Smooth muscle cell (in vitro differentiated cells): ENCODE measurements around the gene ZNF205. TPM values are rescaled to one million over a fixed set of nuclear protein-coding genes. Genes with fewer than 3 reads are reported as not detected.
"Not testable (repeated sequence)": the region's sequence is repeated elsewhere in the genome, so short reads cannot be mapped to it uniquely, and the experiment has no call there.

ENCODE experiments used
- DNase-seq: peaks from one replicate; lab custom pipeline; 2025; ENCODE audit not compliant: unreplicated experiment; lab: John Stamatoyannopoulos, UW
- H2AFZ ChIP-seq: fragments of 200-600 bp; sonication (generic); 2 replicates; pipeline ENCODE4 v1.6.0; 2016; ENCODE audit warnings: antibody characterized with exemption, low read depth, mild to moderate bottlenecking
- H3F3A ChIP-seq: fragments of 200-600 bp; sonication (generic); 2 replicates; pipeline ENCODE4 v1.6.0; 2017; ENCODE audit warnings: antibody characterized with exemption, low read depth
- H3K27ac ChIP-seq: fragments of 200-600 bp; sonication (generic); 2 replicates; pipeline ENCODE4 v1.5.1; 2016; ENCODE audit warnings: low read depth, mild to moderate bottlenecking
- H3K27me3 ChIP-seq: fragments of 200-600 bp; sonication (generic); 2 replicates; pipeline ENCODE4 v1.6.1; 2016; ENCODE audit warnings: low read depth, mild to moderate bottlenecking
- H3K36me3 ChIP-seq: fragments of 200-600 bp; sonication (generic); 2 replicates; pipeline ENCODE4 v1.5.1; 2016; ENCODE audit warnings: low read depth
- H3K4me1 ChIP-seq: fragments of 200-600 bp; sonication (generic); 2 replicates; pipeline ENCODE4 v1.5.1; 2016; ENCODE audit warnings: low read depth
- H3K4me2 ChIP-seq: fragments of 200-600 bp; sonication (generic); 2 replicates; pipeline ENCODE4 v1.6.0; 2016; ENCODE audit warnings: mild to moderate bottlenecking
- H3K4me3 ChIP-seq: fragments of 200-600 bp; sonication (generic); 2 replicates; pipeline ENCODE4 v1.5.1; 2016; ENCODE audit warnings: mild to moderate bottlenecking
- H3K79me2 ChIP-seq: fragments of 200-600 bp; sonication (generic); 2 replicates; pipeline ENCODE4 v1.6.0; 2016; ENCODE audit warnings: low read depth, mild to moderate bottlenecking
- H3K9ac ChIP-seq: fragments of 200-600 bp; sonication (generic); 2 replicates; pipeline ENCODE4 v1.6.0; 2016; ENCODE audit warnings: low read depth
- H3K9me3 ChIP-seq: fragments of 200-600 bp; sonication (generic); replicated peaks from 2 replicates; pipeline ENCODE4 v1.5.1; 2016; ENCODE audit warnings: low read depth
- H4K20me1 ChIP-seq: fragments of 200-600 bp; sonication (generic); 2 replicates; pipeline ENCODE4 v1.6.0; 2016; ENCODE audit warnings: low read depth
- CTCF ChIP-seq: fragments of 200-600 bp; sonication (generic); IDR thresholded peaks from 2 replicates; pipeline ENCODE4 v1.5.1; 2017; ENCODE audit warnings: borderline replicate concordance, mild to moderate bottlenecking, antibody characterized with exemption; ENCODE audit not compliant: insufficient read depth, poor library complexity, severe bottlenecking
- WGBS: methylation state at CpG from one replicate; pipeline ENCODE4 v1.1.7; 2016; ENCODE audit warnings: low lambda C conversion rate; 5-methylcytosine and 5-hydroxymethylcytosine counted together
- polyA plus RNA-seq: library from polyadenylated mRNA; unstranded; fragments of >200 nt; fragmentation: Nextera tagmentation; extraction: Ambion mirVana; gene quantifications from 2 replicates; pipeline ENCODE4 v1.2.1, GENCODE V29; 2016
- total RNA-seq: library from RNA; depleted of rRNA; stranded (reverse); fragments of >200 nt; gene quantifications from 2 replicates; pipeline ENCODE4 v1.2.3, GENCODE V29; 2014

ZNF205 gene
- total and polyA plus RNA-seq, 2 experiments from 2014 or later = 7.2 to 11.9 TPM

DNA sequence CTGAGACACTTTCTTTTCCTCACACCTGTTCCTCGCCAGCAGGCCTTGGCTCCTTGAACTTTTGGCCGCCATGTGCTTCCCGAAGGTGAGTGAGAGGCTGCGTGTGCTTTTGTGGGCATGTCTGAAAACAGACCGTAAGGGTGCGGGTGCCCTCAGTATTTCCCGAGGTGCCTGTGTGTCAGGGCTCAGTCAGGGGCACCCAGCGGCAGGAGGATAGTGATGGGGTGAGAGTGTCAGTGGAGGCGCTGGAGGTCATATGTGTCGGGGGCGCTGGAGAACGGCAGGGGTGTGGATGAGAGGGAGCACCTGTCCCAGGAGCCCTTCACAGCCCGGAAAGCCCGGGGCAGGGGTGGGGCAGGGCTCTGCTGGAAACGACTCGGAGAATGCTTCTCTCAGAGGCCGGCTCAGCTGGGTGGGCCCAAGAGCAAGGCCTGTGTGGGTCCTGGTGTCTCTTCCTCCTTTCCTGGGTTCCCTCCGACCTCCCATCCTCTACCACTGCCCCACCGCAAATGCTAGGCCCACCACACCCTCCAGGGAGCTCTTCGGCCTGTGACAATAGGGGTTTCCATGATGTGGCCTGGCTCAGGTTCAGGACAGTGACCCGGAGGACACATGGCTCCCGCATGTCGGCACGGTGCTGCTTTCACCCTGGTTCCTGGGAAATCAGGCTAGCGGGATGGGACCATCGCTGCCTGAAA is 46.5 kb upstream of the ZNF205 start:
- H3F3A ChIP-seq = peaks cover under 1% of the 10 kb centered on the region
- H3K27ac ChIP-seq = no peak overlapping the region
- no peaks in the 10 kb centered on the region for H3K4me1 ChIP-seq
- DNase-seq = no peak
- H3K36me3 ChIP-seq = no peaks in the 10 kb centered on the region
- TF ChIP-seq CTCF = no peak
- no peak overlapping the region for H2AFZ ChIP-seq
- H3K9ac ChIP-seq = peak overlapping the region; percentile 67
- H3K27me3 ChIP-seq = no peaks in the 10 kb centered on the region
- 91% methylated on average over 26 of the region's 26 CpGs for WGBS
- H3K79me2 ChIP-seq = no peaks in the 10 kb centered on the region
- H3K4me3 ChIP-seq = no peak overlapping the region
- H3K4me2 ChIP-seq = no peak overlapping the region
- no peaks in the 10 kb centered on the region for H4K20me1 ChIP-seq
- no peaks in the 10 kb centered on the region for H3K9me3 ChIP-seq

GRCh38 chr16:3066440-3066748 is 46.0 kb upstream of the ZNF205 start:
- Histone ChIP-seq H3F3A (no peaks in the 10 kb centered on the region), H3K27ac (no peak overlapping the region), H4K20me1 (no peaks in the 10 kb centered on the region), H3K9me3 (no peaks in the 10 kb centered on the region), H3K79me2 (no peaks in the 10 kb centered on the region), H3K4me3 (no peak overlapping the region), H2AFZ (no peak overlapping the region), H3K27me3 (no peaks in the 10 kb centered on the region), H3K4me2 (no peak overlapping the region), H3K36me3 (no peaks in the 10 kb centered on the region), H3K4me1 (no peaks in the 10 kb centered on the region), H3K9ac (no peak overlapping the region)
- no peak for TF ChIP-seq CTCF
- 96% methylated on average over 7 of the region's 7 CpGs for WGBS
- no peak for DNase-seq

DNA sequence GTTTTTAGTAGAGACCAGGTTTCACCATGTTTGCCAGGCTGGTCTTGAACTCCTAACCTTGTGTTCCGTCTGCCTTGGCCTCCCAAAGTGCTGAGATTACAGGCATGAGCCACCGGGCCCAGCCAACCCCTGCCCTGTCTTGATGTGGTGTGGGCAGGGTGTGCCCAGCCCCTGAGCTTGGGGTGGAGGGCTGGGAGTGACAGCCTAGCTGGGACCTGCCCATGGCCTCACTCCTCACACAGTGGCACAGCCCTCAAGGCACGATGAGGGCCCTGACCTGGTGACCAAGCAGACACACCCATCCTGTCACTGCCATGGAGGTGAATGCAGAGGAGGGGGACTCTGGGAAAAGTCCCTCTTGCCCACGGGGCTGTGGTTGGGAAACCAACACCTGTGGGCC is 43.9 kb upstream of the ZNF205 start:
- no peaks in the 10 kb centered on the region for H3K4me1 ChIP-seq
- no peak for TF ChIP-seq CTCF
- WGBS = 93% methylated on average over 4 of the region's 4 CpGs
- no peak for DNase-seq
- no peaks in the 10 kb centered on the region for H4K20me1 ChIP-seq
- no peak overlapping the region for H3K4me3 ChIP-seq
- no peaks in the 10 kb centered on the region for H3F3A ChIP-seq
- H3K36me3 ChIP-seq = no peaks in the 10 kb centered on the region
- no peak overlapping the region for H3K9ac ChIP-seq
- H3K4me2 ChIP-seq = no peak overlapping the region
- H3K27ac ChIP-seq = no peak overlapping the region
- no peak overlapping the region for H2AFZ ChIP-seq
- H3K27me3 ChIP-seq = no peaks in the 10 kb centered on the region
- H3K9me3 ChIP-seq = no peaks in the 10 kb centered on the region
- H3K79me2 ChIP-seq = no peaks in the 10 kb centered on the region

- not testable (repeated sequence) for DNase-seq, H3K9me3 ChIP-seq, H3K4me1 ChIP-seq, H3K27me3 ChIP-seq, H3F3A ChIP-seq, H3K4me2 ChIP-seq, H3K9ac ChIP-seq, H4K20me1 ChIP-seq, H3K4me3 ChIP-seq, H2AFZ ChIP-seq, H3K36me3 ChIP-seq, H3K79me2 ChIP-seq, H3K27ac ChIP-seq
- 97% methylated on average over 8 of the region's 11 CpGs for WGBS
Measured at GRCh38 chr16:3069146-3069545, 43.2 kb upstream of the ZNF205 start.
